K562 (cell line): ENCODE results near the gene SRMS. TPM values are rescaled to one million over a fixed set of nuclear protein-coding genes. Genes with fewer than 3 reads are reported as not detected.

Experiments
- CBX1 ChIP-seq: sonication (generic); IDR thresholded peaks from 2 replicates; pipeline ENCODE4 v1.6.1; 2016; ENCODE audit warnings: antibody characterized with exemption, low read depth, mild to moderate bottlenecking
- CTCF ChIP-seq, 3 experiments: IDR thresholded peaks in 2 of 3; conservative IDR thresholded peaks in 1 of 3; 2 replicates each; pipeline ENCODE4 v1.5.1; 2011 to 2012; ENCODE audit warnings: low read length in 3 of 3, mild to moderate bottlenecking in 3 of 3, control low read depth in 2 of 3, improper control_type of control experiment in 1 of 3, inconsistent platforms in 1 of 3, low read depth in 1 of 3, mixed read lengths in 1 of 3, moderate library complexity in 1 of 3; ENCODE audit not compliant: insufficient read depth in 2 of 3
- HNRNPK ChIP-seq: fragments of 200-400 bp; formaldehyde crosslinking; IDR thresholded peaks from one replicate; pipeline ENCODE4 v1.6.1; 2018; ENCODE audit warnings: mild to moderate bottlenecking, low read depth, low read length; ENCODE audit not compliant: poor library complexity, severe bottlenecking
- HNRNPLL ChIP-seq: fragments of 200-400 bp; formaldehyde crosslinking; IDR thresholded peaks from 2 replicates; pipeline ENCODE4 v1.6.1; 2017; ENCODE audit warnings: low read length, low read depth, mild to moderate bottlenecking; ENCODE audit not compliant: poor library complexity, severe bottlenecking
- KAT2B ChIP-seq: IDR thresholded peaks from one replicate; pipeline ENCODE4 v1.6.1; 2012; ENCODE audit warnings: low read depth, mild to moderate bottlenecking, control low read depth, inconsistent platforms, low read length, moderate library complexity
- LEF1 ChIP-seq: fragments of 450-650 bp; IDR thresholded peaks from 2 replicates; pipeline ENCODE4 v1.6.1; 2016; ENCODE audit warnings: mild to moderate bottlenecking
- MXI1 ChIP-seq: IDR thresholded peaks from 2 replicates; pipeline ENCODE4 v1.6.1; 2011; ENCODE audit warnings: low read depth, mild to moderate bottlenecking, improper control_type of control experiment, low read length
- NR3C1 ChIP-seq: sonication (generic); formaldehyde crosslinking; IDR thresholded peaks from 2 replicates; pipeline ENCODE4 v1.8.1; 2022; ENCODE audit warnings: missing genetic modification reagents
- PCBP1 ChIP-seq: fragments of 200-400 bp; formaldehyde crosslinking; IDR thresholded peaks from 2 replicates; pipeline ENCODE4 v1.6.1; 2018; ENCODE audit warnings: mild to moderate bottlenecking, low read depth, low read length; ENCODE audit not compliant: poor library complexity, severe bottlenecking
- PHF21A ChIP-seq: fragments of 450-650 bp; IDR thresholded peaks from 2 replicates; pipeline ENCODE4 v1.6.1; 2017; ENCODE audit warnings: low read depth, borderline replicate concordance
- POLR2AphosphoS5 ChIP-seq: IDR thresholded peaks from 2 replicates; pipeline ENCODE4 v1.6.1; 2011; ENCODE audit warnings: mild to moderate bottlenecking, low read depth, low read length, moderate library complexity; ENCODE audit not compliant: control insufficient read depth, insufficient read depth
- SAP30 ChIP-seq: fragments of 200-600 bp; sonication (generic); IDR thresholded peaks from 2 replicates; pipeline ENCODE4 v1.6.1; 2012; ENCODE audit warnings: borderline replicate concordance, low read depth, mild to moderate bottlenecking, moderate library complexity, low read length, control low read depth, inconsistent platforms; ENCODE audit not compliant: insufficient read depth, poor library complexity, severe bottlenecking
- ZBED1 ChIP-seq: IDR thresholded peaks from 2 replicates; pipeline ENCODE4 v1.6.1; 2014
- polyA plus RNA-seq, 8 experiments: library from polyadenylated mRNA; depleted of rRNA in 4 of 8; stranded (reverse) in 5 of 8; unstranded in 3 of 8; fragments of >200 nt; fragmentation: Nextera tagmentation in 2 of 8; fragmentation: Illumina TruSeq in 1 of 8; extraction: Ambion mirVana in 2 of 8; extraction: Trizol in 1 of 8; gene quantifications; 2 replicates each; pipeline versions ENCODE4 v1.2.1 to v1.2.3, GENCODE V29; 2011 to 2014; ENCODE audit warnings: inconsistent platforms in 1 of 8, missing spikeins in 1 of 8
- total RNA-seq, 7 experiments: library from RNA; depleted of rRNA in 6 of 7; stranded (reverse); fragments of >200 nt in 6 of 7; fragmentation: Illumina TruSeq in 2 of 7; extraction: Trizol in 2 of 7; gene quantifications; 2 replicates each; pipeline versions ENCODE4 v1.2.1 to v1.2.3, GENCODE V29; 2011 to 2021; ENCODE audit warnings: low replicate concordance in 1 of 7
- TF ChIP-seq, protein P1 (sequence below): fragments of 450-650 bp; formaldehyde crosslinking; IDR thresholded peaks from 2 replicates; pipeline ENCODE4 v1.4.0; 2020; ENCODE audit warnings: mild to moderate bottlenecking, moderate library complexity
- TF ChIP-seq, protein P2 (sequence below): sonication (generic); formaldehyde crosslinking; IDR thresholded peaks from 2 replicates; pipeline ENCODE4 v1.8.0; 2022; ENCODE audit warnings: mild to moderate bottlenecking, missing genetic modification reagents
- TF ChIP-seq, protein P3 (sequence below), 2 experiments: IDR thresholded peaks; 2 replicates each; pipeline ENCODE4 v1.6.1; 2011; ENCODE audit warnings: borderline replicate concordance in 1 of 2, control low read depth in 1 of 2, low read depth in 1 of 2, low read length in 1 of 2, mild to moderate bottlenecking in 1 of 2, mixed read lengths in 1 of 2, moderate library complexity in 1 of 2; ENCODE audit not compliant: insufficient read depth in 1 of 2, insufficient read length in 1 of 2, poor library complexity in 1 of 2, severe bottlenecking in 1 of 2; ENCODE audit errors: extremely low read depth in 1 of 2

SRMS gene
- total and polyA plus RNA-seq, 9 of the 15 experiments (the other 6 are each of a cell fraction or from before 2014, with no cell fraction given): 0.07 TPM; not detected in 8

DNA sequence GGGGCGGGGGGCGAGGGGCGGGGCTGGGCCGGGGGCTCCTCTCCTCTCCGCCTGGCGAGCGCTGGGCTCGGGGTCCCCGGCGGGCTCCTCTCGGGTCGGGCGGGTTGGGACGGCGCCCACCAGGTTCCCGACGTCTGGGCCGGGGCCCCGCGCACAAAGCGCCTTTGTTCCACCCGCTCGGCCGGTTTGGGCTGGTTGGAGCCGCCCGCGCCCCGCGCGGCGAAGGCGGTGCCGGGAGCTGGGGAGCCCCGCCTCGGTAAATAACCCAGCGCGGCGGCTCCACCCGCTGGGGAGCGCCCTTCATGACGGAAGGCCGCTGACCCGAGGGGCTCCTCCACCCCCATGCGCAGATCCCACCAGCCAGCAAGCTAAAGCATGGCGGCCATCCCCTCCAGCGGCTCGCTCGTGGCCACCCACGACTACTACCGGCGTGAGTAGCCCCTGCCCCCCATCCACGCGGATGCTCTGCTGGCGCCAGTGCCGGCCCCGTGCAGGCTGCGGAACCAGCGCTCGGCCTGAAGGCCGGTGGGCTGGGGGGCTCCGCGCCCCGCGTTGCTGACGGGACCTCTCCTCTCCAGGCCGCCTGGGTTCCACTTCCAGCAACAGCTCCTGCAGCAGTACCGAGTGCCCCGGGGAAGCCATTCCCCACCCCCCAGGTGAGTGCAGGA is 26.5 kb downstream of the SRMS start (continued):
- TF ChIP-seq, protein P1, sequence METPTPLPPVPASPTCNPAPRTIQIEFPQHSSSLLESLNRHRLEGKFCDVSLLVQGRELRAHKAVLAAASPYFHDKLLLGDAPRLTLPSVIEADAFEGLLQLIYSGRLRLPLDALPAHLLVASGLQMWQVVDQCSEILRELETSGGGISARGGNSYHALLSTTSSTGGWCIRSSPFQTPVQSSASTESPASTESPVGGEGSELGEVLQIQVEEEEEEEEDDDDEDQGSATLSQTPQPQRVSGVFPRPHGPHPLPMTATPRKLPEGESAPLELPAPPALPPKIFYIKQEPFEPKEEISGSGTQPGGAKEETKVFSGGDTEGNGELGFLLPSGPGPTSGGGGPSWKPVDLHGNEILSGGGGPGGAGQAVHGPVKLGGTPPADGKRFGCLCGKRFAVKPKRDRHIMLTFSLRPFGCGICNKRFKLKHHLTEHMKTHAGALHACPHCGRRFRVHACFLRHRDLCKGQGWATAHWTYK: peak; percentile 70; the same call in 1 of the 2 replicates
- TF ChIP-seq KAT2B: peak; percentile 54
- TF ChIP-seq PCBP1: peak; percentile 82
- TF ChIP-seq HNRNPK: peak; percentile 55
- TF ChIP-seq PHF21A: no peak
- peak; percentile 87; the same call in 1 of the 2 replicates for TF ChIP-seq NR3C1
- TF ChIP-seq ZBED1: no peak; the same call in 1 of the 2 replicates
- peak; percentile 31 for TF ChIP-seq SAP30
- peak; percentile 15 to 39 (median 39); a peak in 3 of 6 replicates for TF ChIP-seq CTCF (IDR thresholded peaks at IDR 0.05 in 2 of 3, conservative IDR thresholded peaks at IDR 0.05 in 1 of 3; ENCODE audit: insufficient read depth in 2 of 3, low read depth in 1 of 3, low read length in 3 of 3)
- 0 out of 2 replicates have a peak, but pooled peaks have one; percentile 21 for TF ChIP-seq CBX1
- TF ChIP-seq, protein P2, sequence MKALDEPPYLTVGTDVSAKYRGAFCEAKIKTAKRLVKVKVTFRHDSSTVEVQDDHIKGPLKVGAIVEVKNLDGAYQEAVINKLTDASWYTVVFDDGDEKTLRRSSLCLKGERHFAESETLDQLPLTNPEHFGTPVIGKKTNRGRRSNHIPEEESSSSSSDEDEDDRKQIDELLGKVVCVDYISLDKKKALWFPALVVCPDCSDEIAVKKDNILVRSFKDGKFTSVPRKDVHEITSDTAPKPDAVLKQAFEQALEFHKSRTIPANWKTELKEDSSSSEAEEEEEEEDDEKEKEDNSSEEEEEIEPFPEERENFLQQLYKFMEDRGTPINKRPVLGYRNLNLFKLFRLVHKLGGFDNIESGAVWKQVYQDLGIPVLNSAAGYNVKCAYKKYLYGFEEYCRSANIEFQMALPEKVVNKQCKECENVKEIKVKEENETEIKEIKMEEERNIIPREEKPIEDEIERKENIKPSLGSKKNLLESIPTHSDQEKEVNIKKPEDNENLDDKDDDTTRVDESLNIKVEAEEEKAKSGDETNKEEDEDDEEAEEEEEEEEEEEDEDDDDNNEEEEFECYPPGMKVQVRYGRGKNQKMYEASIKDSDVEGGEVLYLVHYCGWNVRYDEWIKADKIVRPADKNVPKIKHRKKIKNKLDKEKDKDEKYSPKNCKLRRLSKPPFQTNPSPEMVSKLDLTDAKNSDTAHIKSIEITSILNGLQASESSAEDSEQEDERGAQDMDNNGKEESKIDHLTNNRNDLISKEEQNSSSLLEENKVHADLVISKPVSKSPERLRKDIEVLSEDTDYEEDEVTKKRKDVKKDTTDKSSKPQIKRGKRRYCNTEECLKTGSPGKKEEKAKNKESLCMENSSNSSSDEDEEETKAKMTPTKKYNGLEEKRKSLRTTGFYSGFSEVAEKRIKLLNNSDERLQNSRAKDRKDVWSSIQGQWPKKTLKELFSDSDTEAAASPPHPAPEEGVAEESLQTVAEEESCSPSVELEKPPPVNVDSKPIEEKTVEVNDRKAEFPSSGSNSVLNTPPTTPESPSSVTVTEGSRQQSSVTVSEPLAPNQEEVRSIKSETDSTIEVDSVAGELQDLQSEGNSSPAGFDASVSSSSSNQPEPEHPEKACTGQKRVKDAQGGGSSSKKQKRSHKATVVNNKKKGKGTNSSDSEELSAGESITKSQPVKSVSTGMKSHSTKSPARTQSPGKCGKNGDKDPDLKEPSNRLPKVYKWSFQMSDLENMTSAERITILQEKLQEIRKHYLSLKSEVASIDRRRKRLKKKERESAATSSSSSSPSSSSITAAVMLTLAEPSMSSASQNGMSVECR (CRISPR knock-in tag): peak; percentile 64; the same call in 1 of the 2 replicates
- TF ChIP-seq MXI1: peak; percentile 72; the same call in 1 of the 2 replicates
- TF ChIP-seq LEF1: peak; percentile 69; the same call in 1 of the 2 replicates
- TF ChIP-seq POLR2AphosphoS5: peak; percentile 44; the same call in 1 of the 2 replicates
- peak; percentile 24 for TF ChIP-seq HNRNPLL
- TF ChIP-seq, protein P3, sequence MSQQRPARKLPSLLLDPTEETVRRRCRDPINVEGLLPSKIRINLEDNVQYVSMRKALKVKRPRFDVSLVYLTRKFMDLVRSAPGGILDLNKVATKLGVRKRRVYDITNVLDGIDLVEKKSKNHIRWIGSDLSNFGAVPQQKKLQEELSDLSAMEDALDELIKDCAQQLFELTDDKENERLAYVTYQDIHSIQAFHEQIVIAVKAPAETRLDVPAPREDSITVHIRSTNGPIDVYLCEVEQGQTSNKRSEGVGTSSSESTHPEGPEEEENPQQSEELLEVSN (IDR thresholded peaks at IDR 0.05; ENCODE audit: borderline replicate concordance in 1 of 2, extremely low read depth in 1 of 2, insufficient read depth in 1 of 2, insufficient read length in 1 of 2, low read depth in 1 of 2, low read length in 1 of 2, poor library complexity in 1 of 2, severe bottlenecking in 1 of 2): peak in 1 of 2 experiments; percentile 42
